Panc1 (cell line): ENCODE measurements around the gene KDM2A. TPM values are rescaled to one million over a fixed set of nuclear protein-coding genes. Genes with fewer than 3 reads are reported as not detected.

Source experiments
- ATAC-seq: fragments of 200-7000 bp; cut with Tn5 transposase; 2 replicates; pipeline ENCODE4 v1.9.1; 2020; ENCODE audit warnings: mild to moderate bottlenecking, moderate library complexity
- BruUV-seq: library from RNA; stranded (reverse); fragments of 400-500 nt; replicated peaks from 2 replicates; lab custom pipeline; 2021; lab: Mats Ljungman, UMichigan
- CTCF ChIA-PET: fragments of 300-600 bp; sonication (Branson Sonifier 250); formaldehyde crosslinking; loops from one replicate; lab custom pipeline; 2022; ENCODE audit warnings: antibody characterized with exemption; lab: Charles Lee
- POLR2A ChIA-PET: fragments of 300-600 bp; sonication (Branson Sonifier 250); formaldehyde crosslinking; loops from one replicate; lab custom pipeline; 2022; ENCODE audit warnings: antibody characterized with exemption; lab: Charles Lee
- DNase-seq: peaks from one replicate; pipeline ENCODE4 v3.0.0-alpha.2; 2010; ENCODE audit warnings: low read depth, low spot score
- H3K27ac ChIP-seq: 2 replicates; pipeline ENCODE4 v1.5.1; 2011; ENCODE audit warnings: mild to moderate bottlenecking, low read length, inconsistent platforms
- H3K27me3 ChIP-seq: fragments of 200-500 bp; sonication (Bioruptor generic); 2 replicates; pipeline ENCODE4 v1.6.0; 2014; ENCODE audit warnings: low read length, inconsistent platforms; ENCODE audit not compliant: control insufficient read depth, insufficient read depth
- H3K36me3 ChIP-seq: fragments of 200-500 bp; sonication (Bioruptor generic); 2 replicates; pipeline ENCODE4 v1.5.1; 2014; ENCODE audit warnings: inconsistent platforms, mild to moderate bottlenecking, low read length, moderate library complexity; ENCODE audit not compliant: control insufficient read depth, insufficient read depth
- H3K4me1 ChIP-seq: 2 replicates; pipeline ENCODE4 v1.5.1; 2011; ENCODE audit warnings: inconsistent platforms, mild to moderate bottlenecking, low read length, moderate library complexity; ENCODE audit not compliant: control insufficient read depth, insufficient read depth
- H3K4me3 ChIP-seq, 2 experiments: 2 replicates each; pipeline ENCODE4 v1.5.1; 2011 to 2012; ENCODE audit warnings: low read depth in 2 of 2, low read length in 2 of 2, mild to moderate bottlenecking in 2 of 2, inconsistent platforms in 1 of 2, moderate library complexity in 1 of 2
- H3K9me3 ChIP-seq: fragments of 200-500 bp; sonication (Bioruptor generic); 2 replicates; pipeline ENCODE4 v1.5.1; 2014; ENCODE audit warnings: low read depth, mild to moderate bottlenecking, inconsistent platforms, low read length, moderate library complexity; ENCODE audit not compliant: control insufficient read depth, insufficient read depth
- CTCF ChIP-seq: fragments of 450-650 bp; IDR thresholded peaks from 2 replicates; pipeline ENCODE4 v1.5.1; 2017; ENCODE audit warnings: mild to moderate bottlenecking
- POLR2AphosphoS5 ChIP-seq: IDR thresholded peaks from 2 replicates; pipeline ENCODE4 v1.6.1; 2012; ENCODE audit warnings: mild to moderate bottlenecking, low read depth, low read length, moderate library complexity
- SIN3A ChIP-seq: IDR thresholded peaks from 2 replicates; pipeline ENCODE4 v1.6.1; 2012; ENCODE audit warnings: low read depth, mild to moderate bottlenecking, low read length, moderate library complexity, borderline replicate concordance; ENCODE audit not compliant: insufficient read depth
- TCF7L2 ChIP-seq: IDR thresholded peaks from 2 replicates; pipeline ENCODE4 v1.6.1; 2011; ENCODE audit warnings: mild to moderate bottlenecking, low read depth, low read length, inconsistent platforms
- in situ Hi-C: cut with HindIII; loops from 2 replicates; pipeline ENCODE4 v1.10.0; 2016; ENCODE audit warnings: low sequenced_read_pairs, low pct_unique_long_range_greater_than_20kb
- intact Hi-C: fragments of 100-400 bp; cut with micrococcal nuclease; formaldehyde crosslinking; loops from one replicate; pipeline ENCODE4 v1.10.0; 2022; ENCODE audit not compliant: unreplicated experiment
- total RNA-seq: library from RNA; stranded (reverse); gene quantifications from one replicate; pipeline ENCODE4 v1.2.1, GENCODE V29; 2021; ENCODE audit not compliant: unreplicated experiment
- TF ChIP-seq, protein P1 (sequence below), 2 experiments: IDR thresholded peaks; 2 replicates each; pipeline ENCODE4 v1.6.1; 2011 to 2012; ENCODE audit warnings: low read depth in 2 of 2, control low read depth in 1 of 2, low read length in 1 of 2, mild to moderate bottlenecking in 1 of 2, moderate library complexity in 1 of 2; ENCODE audit not compliant: insufficient read depth in 1 of 2

The KDM2A gene
- total RNA-seq, 1 experiment from 2014 or later = 112 TPM

DNA sequence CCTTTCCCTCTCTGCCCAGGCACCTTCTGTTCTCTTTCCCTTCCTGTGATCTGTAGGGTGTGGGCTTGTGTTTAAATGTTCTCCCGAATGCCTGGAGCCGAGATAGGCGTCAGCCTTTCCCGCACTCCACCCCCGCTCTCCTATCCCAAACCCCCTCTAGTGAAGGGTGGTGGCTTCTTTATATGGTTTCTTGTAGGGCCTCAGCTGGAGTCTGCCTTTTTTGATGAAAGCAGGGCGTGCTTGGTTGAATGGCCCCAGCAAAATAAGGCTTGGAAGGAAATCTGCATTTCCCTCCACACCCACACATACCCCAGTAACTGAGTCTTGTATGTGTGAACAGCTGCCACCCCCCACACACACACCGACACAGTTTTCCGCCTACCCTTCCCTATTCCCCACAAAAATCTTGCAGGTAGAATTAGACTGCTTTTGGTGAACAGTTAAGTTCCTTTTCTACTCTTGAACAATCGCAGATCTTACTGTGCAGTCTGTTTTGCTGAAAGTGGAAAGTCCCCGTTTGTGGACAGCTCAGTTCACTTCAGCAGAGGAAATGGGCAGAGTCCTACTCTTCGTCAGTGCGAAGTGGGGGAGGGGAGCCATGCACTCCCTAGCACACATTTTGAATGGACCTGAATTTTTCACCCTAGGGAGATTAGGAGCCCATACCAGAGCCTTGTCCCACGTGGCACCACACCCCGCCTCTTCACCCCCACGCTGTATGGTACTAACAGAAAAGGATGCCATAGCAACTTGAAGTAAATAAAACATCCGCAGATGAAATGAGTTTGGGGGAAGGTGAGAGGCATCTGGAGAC is 121.7 kb downstream of the KDM2A start:
- TSS peak; percentile 54 for BruUV-seq
- CTCF ChIA-PET = interaction anchor here (0.9 kb wide), 1 partner anchor 21 kb away, joined by 4 read pairs; no protein-coding TSS in a partner anchor
- no peaks in the 10 kb centered on the region for H3K9me3 ChIP-seq
- peaks cover 33% of the 10 kb centered on the region for H3K4me1 ChIP-seq
- H3K27me3 ChIP-seq = no peaks in the 10 kb centered on the region
- in situ Hi-C loops (no loop called here), intact Hi-C loops (no loop called here)
- DNase-seq = no peak
- POLR2A ChIA-PET = interaction anchor here (0.5 to 1.2 kb wide), 4 partner anchors 13 to 193 kb away, joined by 3 to 12 read pairs (median 4); no protein-coding TSS in a partner anchor
- H3K4me3 ChIP-seq = peak overlapping the region; percentile 76 to 98
- TF ChIP-seq CTCF (no peak), POLR2AphosphoS5 (no peak), SIN3A (no peak), TCF7L2 (no peak)
- TF ChIP-seq, protein P1, sequence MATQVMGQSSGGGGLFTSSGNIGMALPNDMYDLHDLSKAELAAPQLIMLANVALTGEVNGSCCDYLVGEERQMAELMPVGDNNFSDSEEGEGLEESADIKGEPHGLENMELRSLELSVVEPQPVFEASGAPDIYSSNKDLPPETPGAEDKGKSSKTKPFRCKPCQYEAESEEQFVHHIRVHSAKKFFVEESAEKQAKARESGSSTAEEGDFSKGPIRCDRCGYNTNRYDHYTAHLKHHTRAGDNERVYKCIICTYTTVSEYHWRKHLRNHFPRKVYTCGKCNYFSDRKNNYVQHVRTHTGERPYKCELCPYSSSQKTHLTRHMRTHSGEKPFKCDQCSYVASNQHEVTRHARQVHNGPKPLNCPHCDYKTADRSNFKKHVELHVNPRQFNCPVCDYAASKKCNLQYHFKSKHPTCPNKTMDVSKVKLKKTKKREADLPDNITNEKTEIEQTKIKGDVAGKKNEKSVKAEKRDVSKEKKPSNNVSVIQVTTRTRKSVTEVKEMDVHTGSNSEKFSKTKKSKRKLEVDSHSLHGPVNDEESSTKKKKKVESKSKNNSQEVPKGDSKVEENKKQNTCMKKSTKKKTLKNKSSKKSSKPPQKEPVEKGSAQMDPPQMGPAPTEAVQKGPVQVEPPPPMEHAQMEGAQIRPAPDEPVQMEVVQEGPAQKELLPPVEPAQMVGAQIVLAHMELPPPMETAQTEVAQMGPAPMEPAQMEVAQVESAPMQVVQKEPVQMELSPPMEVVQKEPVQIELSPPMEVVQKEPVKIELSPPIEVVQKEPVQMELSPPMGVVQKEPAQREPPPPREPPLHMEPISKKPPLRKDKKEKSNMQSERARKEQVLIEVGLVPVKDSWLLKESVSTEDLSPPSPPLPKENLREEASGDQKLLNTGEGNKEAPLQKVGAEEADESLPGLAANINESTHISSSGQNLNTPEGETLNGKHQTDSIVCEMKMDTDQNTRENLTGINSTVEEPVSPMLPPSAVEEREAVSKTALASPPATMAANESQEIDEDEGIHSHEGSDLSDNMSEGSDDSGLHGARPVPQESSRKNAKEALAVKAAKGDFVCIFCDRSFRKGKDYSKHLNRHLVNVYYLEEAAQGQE (IDR thresholded peaks at IDR 0.05; ENCODE audit: insufficient read depth in 1 of 2, low read depth in 2 of 2, low read length in 1 of 2) = no peak
- peak overlapping the region; percentile 95 for H3K27ac ChIP-seq
- H3K36me3 ChIP-seq = peaks cover 18% of the 10 kb centered on the region
- peak; percentile 32 for ATAC-seq

GRCh38 chr11:67242548-67242947 is 123.5 kb downstream of the KDM2A start:
- POLR2A ChIA-PET = interaction anchor here (0.5 kb wide), 1 partner anchor 101 kb away, joined by 14 read pairs; no protein-coding TSS in a partner anchor
- TF ChIP-seq POLR2AphosphoS5 (no peak), TCF7L2 (no peak), SIN3A (no peak), CTCF (no peak)
- TF ChIP-seq, protein P1 (IDR thresholded peaks at IDR 0.05; ENCODE audit: insufficient read depth in 1 of 2, low read depth in 2 of 2, low read length in 1 of 2) = no peak
- CTCF ChIA-PET = no interaction called here
- no peak for ATAC-seq
- in situ Hi-C loops = no loop called here
- H3K27ac ChIP-seq = no peak overlapping the region
- peaks cover 29% of the 10 kb centered on the region for H3K36me3 ChIP-seq
- H3K27me3 ChIP-seq = no peaks in the 10 kb centered on the region
- no peak overlapping the region for H3K4me3 ChIP-seq
- peaks cover 33% of the 10 kb centered on the region for H3K4me1 ChIP-seq
- intact Hi-C loops = no loop called here
- no peaks in the 10 kb centered on the region for H3K9me3 ChIP-seq
- no TSS peak for BruUV-seq
- DNase-seq = no peak
